WTC11 (cell line): Measurements from ENCODE around the gene LAMTOR1. TPM values are rescaled to one million over a fixed set of nuclear protein-coding genes. Genes with fewer than 3 reads are reported as not detected.

ENCODE experiments used
- ATAC-seq: fragments of 200-7000 bp; cut with Tn5 transposase; 2 replicates; pipeline ENCODE4 v1.10.0; 2021; ENCODE audit warnings: mild to moderate bottlenecking, moderate library complexity
- CTCF ChIA-PET: fragments of 300-600 bp; sonication (Branson Sonifier 250); formaldehyde crosslinking; loops from one replicate; lab custom pipeline; 2021; ENCODE audit warnings: antibody characterized with exemption; lab: Charles Lee
- POLR2A ChIA-PET: fragments of 350-600 bp; sonication (Branson Sonifier 250); formaldehyde crosslinking; loops from one replicate; lab custom pipeline; 2021; ENCODE audit warnings: antibody characterized with exemption; lab: Charles Lee
- DNase-seq: peaks from one replicate; pipeline ENCODE4 v3.0.0; 2021; ENCODE audit warnings: low spot score
- H3K27ac Mint-ChIP-seq: 2 replicates; pipeline ENCODE4 v1.8.0; 2021; ENCODE audit warnings: mixed read lengths
- H3K27me3 Mint-ChIP-seq: 2 replicates; pipeline ENCODE4 v1.8.0; 2021; ENCODE audit warnings: low read depth, mild to moderate bottlenecking, moderate library complexity, mixed read lengths
- H3K36me3 Mint-ChIP-seq: 2 replicates; pipeline ENCODE4 v1.8.0; 2021; ENCODE audit warnings: mixed read lengths
- H3K4me1 Mint-ChIP-seq: 2 replicates; pipeline ENCODE4 v1.8.0; 2022; ENCODE audit warnings: mixed read lengths
- H3K4me3 Mint-ChIP-seq: 2 replicates; pipeline ENCODE4 v1.8.0; 2021; ENCODE audit warnings: mild to moderate bottlenecking, moderate library complexity, mixed read lengths
- H3K9me3 Mint-ChIP-seq: 2 replicates; pipeline ENCODE4 v1.8.0; 2021; ENCODE audit warnings: mixed read lengths
- CTCF ChIP-seq: fragments of 200-600 bp; IDR thresholded peaks from 2 replicates; pipeline ENCODE4 v1.8.0; 2022; ENCODE audit warnings: antibody characterized with exemption
- FOXJ3 ChIP-seq: sonication (generic); formaldehyde crosslinking; IDR thresholded peaks from 2 replicates; pipeline ENCODE4 v1.9.0; 2021; ENCODE audit warnings: missing genetic modification reagents, mild to moderate bottlenecking, borderline replicate concordance
- FOXP1 ChIP-seq: sonication (generic); formaldehyde crosslinking; IDR thresholded peaks from 2 replicates; pipeline ENCODE4 v1.8.0; 2022; ENCODE audit warnings: missing genetic modification reagents, mild to moderate bottlenecking, moderate library complexity, borderline replicate concordance
- GTF2I ChIP-seq: fragments of 250-450 bp; sonication (Bioruptor Pico); conservative IDR thresholded peaks from 2 replicates; pipeline ENCODE4 v1.4.0; 2021; ENCODE audit warnings: mild to moderate bottlenecking
- NFYB ChIP-seq: sonication (generic); formaldehyde crosslinking; conservative IDR thresholded peaks from 2 replicates; pipeline ENCODE4 v1.8.0; 2022; ENCODE audit warnings: low read depth, missing genetic modification reagents
- NR3C1 ChIP-seq: sonication (generic); formaldehyde crosslinking; conservative IDR thresholded peaks from 2 replicates; pipeline ENCODE4 v1.8.1; 2023; ENCODE audit warnings: low read depth, mild to moderate bottlenecking, missing genetic modification reagents
- PRDM15 ChIP-seq: sonication (generic); formaldehyde crosslinking; IDR thresholded peaks from 2 replicates; pipeline ENCODE4 v1.8.0; 2022; ENCODE audit warnings: missing genetic modification reagents
- SMAD3 ChIP-seq: sonication (generic); formaldehyde crosslinking; IDR thresholded peaks from 2 replicates; pipeline ENCODE4 v1.8.0; 2022; ENCODE audit warnings: missing genetic modification reagents, mild to moderate bottlenecking, borderline replicate concordance
- SOX15 ChIP-seq: fragments of 250-450 bp; sonication (Bioruptor Pico); IDR thresholded peaks from 2 replicates; pipeline ENCODE4 v1.9.0; 2021; ENCODE audit warnings: mild to moderate bottlenecking
- STAT6 ChIP-seq: sonication (generic); formaldehyde crosslinking; conservative IDR thresholded peaks from 2 replicates; pipeline ENCODE4 v1.8.1; 2023; ENCODE audit warnings: mild to moderate bottlenecking, low read depth, missing genetic modification reagents, moderate library complexity
- TCF7 ChIP-seq: sonication (generic); formaldehyde crosslinking; IDR thresholded peaks from 2 replicates; pipeline ENCODE4 v1.8.0; 2022; ENCODE audit warnings: mild to moderate bottlenecking, low read depth, missing genetic modification reagents, moderate library complexity
- ZNF138 ChIP-seq: sonication (generic); formaldehyde crosslinking; conservative IDR thresholded peaks from 2 replicates; pipeline ENCODE4 v1.8.1; 2022; ENCODE audit warnings: mild to moderate bottlenecking, moderate library complexity, missing genetic modification reagents
- ZNF263 ChIP-seq: sonication (generic); formaldehyde crosslinking; IDR thresholded peaks from 2 replicates; pipeline ENCODE4 v1.8.1; 2022; ENCODE audit warnings: low read depth, mild to moderate bottlenecking, moderate library complexity, missing genetic modification reagents
- ZNF423 ChIP-seq: fragments of 250-450 bp; sonication (Bioruptor Pico); IDR thresholded peaks from 2 replicates; pipeline ENCODE4 v2.1.2; 2022; ENCODE audit warnings: mild to moderate bottlenecking, moderate library complexity
- total RNA-seq: library from RNA; stranded (reverse); gene quantifications from 3 replicates; pipeline ENCODE4 v1.2.3, GENCODE V29; 2021
- TF ChIP-seq, protein P1 (sequence below): sonication (generic); formaldehyde crosslinking; IDR thresholded peaks from 2 replicates; pipeline ENCODE4 v1.8.1; 2022; ENCODE audit warnings: mild to moderate bottlenecking, moderate library complexity, missing genetic modification reagents
- TF ChIP-seq, protein P2 (sequence below): sonication (generic); formaldehyde crosslinking; conservative IDR thresholded peaks from 2 replicates; pipeline ENCODE4 v1.8.1; 2022; ENCODE audit warnings: mild to moderate bottlenecking, missing genetic modification reagents
- TF ChIP-seq, protein P3 (sequence below): sonication (generic); formaldehyde crosslinking; IDR thresholded peaks from 2 replicates; pipeline ENCODE4 v1.8.1; 2023; ENCODE audit warnings: mild to moderate bottlenecking, missing genetic modification reagents
- TF ChIP-seq, protein P4 (sequence below): fragments of 250-450 bp; sonication (Bioruptor Pico); IDR thresholded peaks from 2 replicates; pipeline ENCODE4 v1.9.0; 2021; ENCODE audit warnings: mild to moderate bottlenecking

Gene LAMTOR1
- total RNA-seq, 1 experiment from 2014 or later, result 79.4 TPM

DNA sequence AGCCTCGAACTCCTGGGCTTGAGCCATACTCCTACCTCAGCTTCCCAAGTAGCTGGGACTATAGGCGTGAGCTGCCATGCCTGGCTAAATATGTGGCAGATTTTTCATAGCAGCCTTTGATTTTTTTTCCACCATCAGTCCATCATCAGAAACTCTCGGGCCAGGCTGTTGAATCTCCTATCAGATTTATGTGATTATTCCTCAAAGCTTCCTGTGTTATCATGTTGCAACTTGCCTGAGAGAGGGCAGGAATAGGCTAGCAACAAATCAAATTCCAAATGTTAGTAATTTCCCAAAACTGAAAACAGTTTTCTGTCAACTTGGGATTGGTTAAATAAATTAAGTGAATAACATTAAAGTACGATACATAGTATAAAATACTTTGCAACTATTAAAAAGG lies 19.0 kb downstream of the LAMTOR1 start:
- Mint-ChIP-seq H3K27ac (no peak overlapping the region), H3K27me3 (no peaks in the 10 kb centered on the region), H3K36me3 (0 out of 2 replicates have a peak, but pooled peaks cover 2% of the 10 kb centered on the region), H3K4me3 (no peak overlapping the region), H3K9me3 (no peaks in the 10 kb centered on the region), H3K4me1 (peaks cover 9% of the 10 kb centered on the region)
- ChIA-PET POLR2A (no interaction called here), CTCF (interaction anchor here (0.5 to 4.1 kb wide), 3 partner anchors 9 to 59 kb away, joined by 3 to 31 read pairs (median 3); no protein-coding TSS in a partner anchor)
- TF ChIP-seq FOXP1 (no peak), SMAD3 (no peak), SOX15 (CRISPR knock-in tag) (no peak), GTF2I (CRISPR knock-in tag) (no peak)
- no peak for ATAC-seq
- no peak for DNase-seq

DNA sequence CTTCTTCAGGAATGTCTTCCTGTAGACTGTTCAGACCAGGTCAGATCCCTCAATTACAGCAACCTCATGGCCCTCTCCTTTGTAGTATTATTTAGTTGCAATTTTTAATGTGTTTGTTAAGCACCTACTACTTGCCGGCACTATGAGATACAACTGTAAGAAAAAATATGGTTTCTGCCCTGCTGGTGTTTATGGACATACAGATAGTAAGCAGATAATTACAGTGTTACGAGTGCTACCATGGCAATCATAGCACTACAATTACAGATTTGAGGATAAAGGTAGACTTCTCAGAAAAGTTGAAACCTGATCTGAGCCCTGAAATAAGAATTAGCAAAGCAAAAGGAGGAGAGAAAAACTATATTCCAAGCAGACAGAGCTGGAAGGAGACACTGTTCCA lies 19.7 kb downstream of the LAMTOR1 start:
- TF ChIP-seq FOXJ3 (CRISPR knock-in tag), result no peak
- DNase-seq (no peak), ATAC-seq (no peak)
- Mint-ChIP-seq H3K27me3 (no peaks in the 10 kb centered on the region), H3K4me1 (peaks cover 15% of the 10 kb centered on the region), H3K4me3 (no peak overlapping the region), H3K36me3 (0 out of 2 replicates have a peak, but pooled peaks cover 2% of the 10 kb centered on the region), H3K27ac (0 out of 2 replicates have a peak overlapping the region, but pooled peaks have one; percentile 10), H3K9me3 (no peaks in the 10 kb centered on the region)
- POLR2A ChIA-PET, result no interaction called here
- CTCF ChIA-PET, result interaction anchor here (0.5 kb wide), 1 partner anchor 32 kb away, joined by 3 read pairs; no protein-coding TSS in a partner anchor

DNA sequence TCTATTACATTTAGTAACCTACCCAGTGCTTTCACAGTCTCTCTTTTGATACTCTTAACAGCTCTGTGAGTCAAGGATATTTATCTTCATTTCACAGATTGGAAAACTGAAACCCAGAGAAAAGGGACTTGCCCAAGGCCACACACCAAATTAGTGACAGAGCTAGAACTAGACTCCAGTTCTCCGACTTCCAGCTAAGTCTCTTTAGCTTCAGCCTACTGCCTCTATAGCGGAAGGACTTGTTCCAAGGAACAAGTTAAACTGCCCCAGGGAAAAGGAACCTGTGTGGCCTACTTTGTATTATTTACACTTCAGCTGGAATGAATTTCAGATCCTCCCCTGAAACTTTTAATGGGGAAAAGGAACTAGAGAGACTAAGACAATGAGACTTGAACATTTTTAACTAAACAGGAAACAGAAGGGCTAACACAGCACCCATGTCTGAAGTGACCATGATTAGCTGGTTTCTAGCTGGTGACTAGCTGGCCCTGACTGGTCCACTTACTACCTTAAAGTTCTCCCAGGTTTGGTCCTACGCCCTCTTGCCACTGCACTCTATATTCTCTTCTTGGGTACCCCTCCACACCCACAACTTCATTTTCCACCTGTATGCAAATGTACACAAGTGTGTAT lies 21.2 kb downstream of the LAMTOR1 start:
- DNase-seq (no peak), ATAC-seq (no peak)
- CTCF ChIA-PET, result interaction anchor here (0.9 to 2.5 kb wide), 3 partner anchors 9 to 57 kb away, joined by 3 to 21 read pairs (median 13); no protein-coding TSS in a partner anchor
- Mint-ChIP-seq H3K27me3 (no peaks in the 10 kb centered on the region), H3K4me1 (peaks cover 17% of the 10 kb centered on the region), H3K27ac (peak overlapping the region; percentile 96), H3K9me3 (no peaks in the 10 kb centered on the region), H3K36me3 (peaks cover 6% of the 10 kb centered on the region; the same call in 1 of the 2 replicates), H3K4me3 (peak overlapping the region; percentile 84)
- POLR2A ChIA-PET, result interaction anchor here (0.9 kb wide), 1 partner anchor 29 kb away, joined by 3 read pairs; no protein-coding TSS in a partner anchor
- TF ChIP-seq PRDM15 (CRISPR knock-in tag) (no peak), TCF7 (CRISPR knock-in tag) (no peak), ZNF423 (no peak), CTCF (no peak), ZNF263 (no peak), NFYB (CRISPR knock-in tag) (no peak), NR3C1 (CRISPR knock-in tag) (no peak), STAT6 (CRISPR knock-in tag) (no peak), ZNF138 (CRISPR knock-in tag) (no peak)
- TF ChIP-seq, protein P1, sequence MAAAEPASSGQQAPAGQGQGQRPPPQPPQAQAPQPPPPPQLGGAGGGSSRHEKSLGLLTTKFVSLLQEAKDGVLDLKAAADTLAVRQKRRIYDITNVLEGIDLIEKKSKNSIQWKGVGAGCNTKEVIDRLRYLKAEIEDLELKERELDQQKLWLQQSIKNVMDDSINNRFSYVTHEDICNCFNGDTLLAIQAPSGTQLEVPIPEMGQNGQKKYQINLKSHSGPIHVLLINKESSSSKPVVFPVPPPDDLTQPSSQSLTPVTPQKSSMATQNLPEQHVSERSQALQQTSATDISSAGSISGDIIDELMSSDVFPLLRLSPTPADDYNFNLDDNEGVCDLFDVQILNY (CRISPR knock-in tag), result no peak
- TF ChIP-seq, protein P2, sequence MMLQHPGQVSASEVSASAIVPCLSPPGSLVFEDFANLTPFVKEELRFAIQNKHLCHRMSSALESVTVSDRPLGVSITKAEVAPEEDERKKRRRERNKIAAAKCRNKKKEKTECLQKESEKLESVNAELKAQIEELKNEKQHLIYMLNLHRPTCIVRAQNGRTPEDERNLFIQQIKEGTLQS (CRISPR knock-in tag), result no peak
- TF ChIP-seq, protein P3, sequence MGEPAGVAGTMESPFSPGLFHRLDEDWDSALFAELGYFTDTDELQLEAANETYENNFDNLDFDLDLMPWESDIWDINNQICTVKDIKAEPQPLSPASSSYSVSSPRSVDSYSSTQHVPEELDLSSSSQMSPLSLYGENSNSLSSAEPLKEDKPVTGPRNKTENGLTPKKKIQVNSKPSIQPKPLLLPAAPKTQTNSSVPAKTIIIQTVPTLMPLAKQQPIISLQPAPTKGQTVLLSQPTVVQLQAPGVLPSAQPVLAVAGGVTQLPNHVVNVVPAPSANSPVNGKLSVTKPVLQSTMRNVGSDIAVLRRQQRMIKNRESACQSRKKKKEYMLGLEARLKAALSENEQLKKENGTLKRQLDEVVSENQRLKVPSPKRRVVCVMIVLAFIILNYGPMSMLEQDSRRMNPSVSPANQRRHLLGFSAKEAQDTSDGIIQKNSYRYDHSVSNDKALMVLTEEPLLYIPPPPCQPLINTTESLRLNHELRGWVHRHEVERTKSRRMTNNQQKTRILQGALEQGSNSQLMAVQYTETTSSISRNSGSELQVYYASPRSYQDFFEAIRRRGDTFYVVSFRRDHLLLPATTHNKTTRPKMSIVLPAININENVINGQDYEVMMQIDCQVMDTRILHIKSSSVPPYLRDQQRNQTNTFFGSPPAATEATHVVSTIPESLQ (CRISPR knock-in tag), result no peak
- TF ChIP-seq, protein P4, sequence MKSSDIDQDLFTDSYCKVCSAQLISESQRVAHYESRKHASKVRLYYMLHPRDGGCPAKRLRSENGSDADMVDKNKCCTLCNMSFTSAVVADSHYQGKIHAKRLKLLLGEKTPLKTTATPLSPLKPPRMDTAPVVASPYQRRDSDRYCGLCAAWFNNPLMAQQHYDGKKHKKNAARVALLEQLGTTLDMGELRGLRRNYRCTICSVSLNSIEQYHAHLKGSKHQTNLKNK, result no peak
